Skeletal muscle cell (primary cell): ENCODE data around the gene FBXO17.
"Not testable (repeated sequence)": the region's sequence is repeated elsewhere in the genome, so short reads cannot be mapped to it uniquely, and the experiment has no call there.

ENCODE experiments used
- DNase-seq: peaks from one replicate; pipeline ENCODE4 v3.0.0-alpha.2; 2010; ENCODE audit warnings: low read depth
- H3K4me3 ChIP-seq: 2 replicates; pipeline ENCODE4 v1.5.1; 2011; ENCODE audit warnings: low read depth, mild to moderate bottlenecking, control low read depth, low read length, moderate library complexity

FBXO17 gene

GRCh38 chr19:38985262-38985661 lies 9.7 kb upstream of the FBXO17 start:
- H3K4me3 ChIP-seq = no peak overlapping the region

GRCh38 chr19:38980583-38981374 lies 5.2 kb upstream of the FBXO17 start:
- no peak for DNase-seq
- H3K4me3 ChIP-seq = no peak overlapping the region

More at GRCh38 chr19:38985262-38985661, 9.7 kb upstream of the FBXO17 start:
- DNase-seq = no peak

- H3K4me3 ChIP-seq = no peak overlapping the region
- no peak for DNase-seq
Observed at GRCh38 chr19:38979812-38980211, 4.3 kb upstream of the FBXO17 start.

GRCh38 chr19:38978326-38978689 lies 2.8 kb upstream of the FBXO17 start:
- DNase-seq = no peak
- no peak overlapping the region for H3K4me3 ChIP-seq

GRCh38 chr19:38977445-38978325 lies 2.1 kb upstream of the FBXO17 start:
- DNase-seq = no peak
- no peak overlapping the region for H3K4me3 ChIP-seq

- H3K4me3 ChIP-seq = peak overlapping the region; percentile 66
- DNase-seq = no peak
Observed at GRCh38 chr19:38975861-38976271, 324 bp upstream of the FBXO17 start.

- no peak for DNase-seq
- peak overlapping the region; percentile 66 for H3K4me3 ChIP-seq
Observed at GRCh38 chr19:38974624-38975213, 823 bp downstream of the FBXO17 start.

- H3K4me3 ChIP-seq = no peak overlapping the region
- DNase-seq = no peak
Observed at GRCh38 chr19:38971672-38972071, 3.9 kb downstream of the FBXO17 start.

- DNase-seq = no peak
- H3K4me3 ChIP-seq = no peak overlapping the region
Observed at GRCh38 chr19:38970664-38971532, 4.6 kb downstream of the FBXO17 start.

GRCh38 chr19:38966149-38966548 lies 9.4 kb downstream of the FBXO17 start:
- DNase-seq, H3K4me3 ChIP-seq: not testable (repeated sequence)

- H3K4me3 ChIP-seq = no peak overlapping the region
- DNase-seq = no peak
Observed at GRCh38 chr19:38964738-38965137, 10.8 kb downstream of the FBXO17 start.

GRCh38 chr19:38959618-38960017 lies 15.9 kb downstream of the FBXO17 start:
- no peak for DNase-seq
- no peak overlapping the region for H3K4me3 ChIP-seq

- no peak overlapping the region for H3K4me3 ChIP-seq
- DNase-seq = no peak
Observed at GRCh38 chr19:38958301-38958700, 17.2 kb downstream of the FBXO17 start.

GRCh38 chr19:38956264-38956663 lies 19.3 kb downstream of the FBXO17 start:
- H3K4me3 ChIP-seq = no peak overlapping the region
- no peak for DNase-seq

- DNase-seq = no peak
Observed at GRCh38 chr19:38953677-38954076, 21.9 kb downstream of the FBXO17 start.

GRCh38 chr19:38952395-38953165 lies 23.0 kb downstream of the FBXO17 start:
- DNase-seq = no peak
- H3K4me3 ChIP-seq = no peak overlapping the region

More at GRCh38 chr19:38953677-38954076, 21.9 kb downstream of the FBXO17 start:
- H3K4me3 ChIP-seq = no peak overlapping the region

GRCh38 chr19:38951187-38951586 lies 24.4 kb downstream of the FBXO17 start:
- DNase-seq = no peak
- H3K4me3 ChIP-seq = no peak overlapping the region

- DNase-seq = peak; percentile 24
- H3K4me3 ChIP-seq = peak overlapping the region; percentile 37
Observed at GRCh38 chr19:38949580-38950367, 25.8 kb downstream of the FBXO17 start.
